ENCODE measurements around the gene TNFRSF1B.

TNFRSF1B gene

DNA sequence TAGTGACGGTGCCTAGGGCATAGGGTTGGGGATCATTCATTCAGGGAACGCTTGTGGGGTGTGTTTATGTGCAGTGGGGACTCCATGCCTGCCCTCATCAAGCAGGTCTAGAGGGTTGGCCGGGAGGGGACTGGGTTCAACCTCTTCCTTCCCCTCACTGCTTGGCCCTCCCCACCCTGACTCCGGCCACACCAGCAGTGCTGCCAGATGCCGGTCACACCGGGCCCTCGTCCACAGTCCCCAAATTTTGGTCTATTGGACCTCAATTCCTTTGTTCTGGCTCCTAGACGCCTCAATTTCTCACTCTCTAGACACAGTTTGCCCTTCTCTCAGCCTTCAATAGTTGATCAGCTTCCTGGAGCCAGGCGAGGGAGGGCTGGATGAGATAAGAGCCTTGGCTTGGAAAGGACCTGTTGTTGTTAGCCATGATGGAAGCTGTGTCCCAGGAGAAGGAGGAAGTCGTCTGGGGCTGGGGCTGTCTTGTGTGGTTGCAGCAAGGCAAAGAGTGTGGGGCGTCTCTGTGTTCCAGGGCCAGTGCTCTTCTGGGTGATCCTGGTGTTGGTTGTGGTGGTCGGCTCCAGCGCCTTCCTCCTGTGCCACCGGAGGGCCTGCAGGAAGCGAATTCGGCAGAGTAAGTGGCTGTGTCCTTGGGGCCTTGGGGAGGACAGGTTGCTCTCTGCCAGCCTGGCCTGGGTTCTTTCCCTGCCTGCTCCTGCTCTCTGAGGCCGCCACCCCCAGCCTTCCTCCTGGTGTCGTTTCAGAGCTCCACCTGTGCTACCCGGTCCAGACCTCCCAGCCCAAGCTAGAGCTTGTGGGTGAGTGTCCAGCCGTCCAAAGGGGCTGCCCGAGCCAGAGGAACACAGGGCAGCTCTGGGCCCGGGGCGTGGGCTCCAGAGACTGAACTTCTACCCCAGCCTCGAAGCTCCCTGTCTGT, 41.1 kb upstream of the TNFRSF1B start:
- CTCF ChIA-PET = interaction anchor here (0.6 to 5.2 kb wide), 21 partner anchors 11 to 150 kb away, joined by 3 to 72 read pairs (median 5); no protein-coding TSS in a partner anchor
- DNase-seq (ENCODE audit: extremely low spot score) = no peak
- TF ChIP-seq BHLHE40 (IDR thresholded peaks at IDR 0.05; ENCODE audit: borderline replicate concordance) = no peak
- TF ChIP-seq NFRKB (IDR thresholded peaks at IDR 0.05) = no peak
- TF ChIP-seq FOXA1 (IDR thresholded peaks at IDR 0.05) = no peak
- no peak for TF ChIP-seq SP1 (IDR thresholded peaks at IDR 0.05)
- TF ChIP-seq LEF1 (IDR thresholded peaks at IDR 0.05; ENCODE audit: borderline replicate concordance) = no peak
- no peak for TF ChIP-seq CTBP1 (IDR thresholded peaks at IDR 0.05; ENCODE audit: borderline replicate concordance)
- TF ChIP-seq L3MBTL2 (conservative IDR thresholded peaks at IDR 0.05) = no peak
- POLR2A ChIA-PET = no interaction called here

DNA sequence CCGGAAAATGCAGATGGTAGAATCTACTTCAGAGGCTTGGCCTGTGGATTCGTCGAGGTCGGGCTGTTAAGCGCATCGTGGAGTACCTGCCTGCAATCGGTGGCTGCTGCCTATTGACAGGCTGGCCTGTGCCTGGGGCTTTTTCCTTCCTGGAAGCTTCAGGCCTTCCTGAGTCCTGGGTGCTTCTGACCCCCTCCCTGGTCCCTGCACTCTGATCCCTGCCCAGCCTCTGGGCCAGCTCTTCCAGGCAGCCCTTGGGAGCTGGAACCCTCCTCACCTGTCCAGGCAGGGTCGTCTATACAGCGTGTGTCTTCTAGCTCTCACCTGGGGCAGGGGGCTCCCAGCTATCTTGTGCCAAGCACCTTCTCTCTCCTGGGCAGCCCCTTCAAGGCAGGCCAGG, 40.0 kb upstream of the TNFRSF1B start:
- TF ChIP-seq NFRKB (IDR thresholded peaks at IDR 0.05) = no peak
- TF ChIP-seq CTBP1 (IDR thresholded peaks at IDR 0.05; ENCODE audit: borderline replicate concordance) = no peak
- TF ChIP-seq BHLHE40 (IDR thresholded peaks at IDR 0.05; ENCODE audit: borderline replicate concordance) = no peak
- no peak for TF ChIP-seq HDGF (IDR thresholded peaks at IDR 0.05; ENCODE audit: borderline replicate concordance)
- TF ChIP-seq ARNT (IDR thresholded peaks at IDR 0.05) = no peak
- no peak for TF ChIP-seq PKNOX1 (IDR thresholded peaks at IDR 0.05)
- no peak for TF ChIP-seq LEF1 (IDR thresholded peaks at IDR 0.05; ENCODE audit: borderline replicate concordance)
- no peak for TF ChIP-seq ELF4 (IDR thresholded peaks at IDR 0.05)
- no peak for TF ChIP-seq FOXM1 (IDR thresholded peaks at IDR 0.05; ENCODE audit: borderline replicate concordance)
- no peak for TF ChIP-seq SP1 (IDR thresholded peaks at IDR 0.05)
- TF ChIP-seq FOXA1 (IDR thresholded peaks at IDR 0.05) = no peak
- no peak for TF ChIP-seq L3MBTL2 (conservative IDR thresholded peaks at IDR 0.05)
- no peak for TF ChIP-seq TARDBP (IDR thresholded peaks at IDR 0.05)
- TF ChIP-seq ZNF384 (IDR thresholded peaks at IDR 0.05) = no peak
- TF ChIP-seq FOXK2 (IDR thresholded peaks at IDR 0.05) = no peak
- TF ChIP-seq SUZ12 (IDR thresholded peaks at IDR 0.05) = no peak
- CTCF ChIA-PET = interaction anchor here (1.4 to 5.2 kb wide), 4 partner anchors 70 to 89 kb away, joined by 4 to 72 read pairs (median 29); no protein-coding TSS in a partner anchor

DNA sequence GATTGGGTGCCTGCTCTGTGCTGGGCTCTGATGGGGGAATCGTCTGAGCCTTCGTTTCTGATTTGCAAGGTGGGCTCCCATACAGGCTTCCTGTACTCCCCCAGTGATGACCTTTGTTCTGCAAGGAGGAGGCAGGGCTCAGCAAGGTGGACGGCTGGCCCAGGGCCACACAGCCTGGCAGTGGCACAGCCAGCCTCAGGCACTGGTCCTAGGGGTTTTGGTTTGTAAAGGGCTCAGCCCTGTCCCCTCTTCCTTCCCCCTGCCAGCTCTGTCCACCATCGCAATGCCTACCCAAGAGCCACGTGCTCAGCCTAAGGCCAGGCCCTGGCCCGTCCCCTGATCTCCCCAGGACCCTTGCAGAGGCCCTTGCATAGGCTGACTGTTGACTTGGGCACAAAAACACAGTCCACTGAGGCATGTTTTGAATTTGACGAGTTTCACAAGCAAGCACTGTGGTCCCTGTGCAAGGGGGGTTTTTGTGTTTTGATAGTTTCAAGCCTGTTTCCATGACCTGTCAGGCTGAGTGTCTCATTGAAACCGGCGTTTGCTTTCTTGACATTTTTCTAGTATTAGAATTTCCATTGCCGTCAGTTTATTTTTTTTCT, 39.5 kb upstream of the TNFRSF1B start:
- CTCF ChIA-PET = interaction anchor here (1.4 to 5.2 kb wide), 4 partner anchors 69 to 88 kb away, joined by 4 to 72 read pairs (median 29); no protein-coding TSS in a partner anchor
- no peak for TF ChIP-seq FOXK2 (IDR thresholded peaks at IDR 0.05)
- no peak for TF ChIP-seq NFRKB (IDR thresholded peaks at IDR 0.05)
- no peak for DNase-seq (ENCODE audit: extremely low spot score)
- POLR2A ChIA-PET = no interaction called here

More for the DNA sequence above, 40.0 kb upstream of the TNFRSF1B start:
- DNase-seq (ENCODE audit: extremely low spot score) = no peak
- POLR2A ChIA-PET = no interaction called here

GRCh38 chr1:12128120-12128519, 38.7 kb upstream of the TNFRSF1B start:
- ChIA-PET POLR2A (no interaction called here), CTCF (interaction anchor here (5.2 kb wide), 1 partner anchor 80 kb away, joined by 72 read pairs; no protein-coding TSS in a partner anchor)
- no peak for DNase-seq (ENCODE audit: extremely low spot score)
- TF ChIP-seq ELF4 (IDR thresholded peaks at IDR 0.05) (no peak), NFRKB (IDR thresholded peaks at IDR 0.05) (no peak), ZNF384 (IDR thresholded peaks at IDR 0.05) (no peak), TARDBP (IDR thresholded peaks at IDR 0.05) (no peak), ARNT (IDR thresholded peaks at IDR 0.05) (no peak), L3MBTL2 (conservative IDR thresholded peaks at IDR 0.05) (no peak), FOXA1 (IDR thresholded peaks at IDR 0.05) (no peak), FOXM1 (IDR thresholded peaks at IDR 0.05; ENCODE audit: borderline replicate concordance) (no peak), LEF1 (IDR thresholded peaks at IDR 0.05; ENCODE audit: borderline replicate concordance) (no peak)

- CTCF ChIA-PET = interaction anchor here (1.0 kb wide), 1 partner anchor 12 kb away, joined by 3 read pairs; no protein-coding TSS in a partner anchor
- POLR2A ChIA-PET = no interaction called here
Observed at GRCh38 chr1:12129624-12130023, 37.2 kb upstream of the TNFRSF1B start.

More at GRCh38 chr1:12129624-12130023, 37.2 kb upstream of the TNFRSF1B start:
- no peak for DNase-seq (ENCODE audit: extremely low spot score)
- TF ChIP-seq SP1 (IDR thresholded peaks at IDR 0.05) = no peak
- no peak for TF ChIP-seq TARDBP (IDR thresholded peaks at IDR 0.05)
- TF ChIP-seq FOXK2 (IDR thresholded peaks at IDR 0.05) = no peak
- TF ChIP-seq PKNOX1 (IDR thresholded peaks at IDR 0.05) = no peak; the same call in 1 of the 2 replicates
- TF ChIP-seq HDGF (IDR thresholded peaks at IDR 0.05; ENCODE audit: borderline replicate concordance) = no peak
- no peak for TF ChIP-seq CTBP1 (IDR thresholded peaks at IDR 0.05; ENCODE audit: borderline replicate concordance)
- no peak for TF ChIP-seq BHLHE40 (IDR thresholded peaks at IDR 0.05; ENCODE audit: borderline replicate concordance)
- no peak for TF ChIP-seq ZNF384 (IDR thresholded peaks at IDR 0.05)
- TF ChIP-seq L3MBTL2 (conservative IDR thresholded peaks at IDR 0.05) = no peak
- no peak for TF ChIP-seq ELF4 (IDR thresholded peaks at IDR 0.05)
